IPS-20b (cell line): ENCODE data around the gene DPPA5.

Experiments
- H3K27ac ChIP-seq: one replicate; pipeline ENCODE4 v1.5.1; 2013; ENCODE audit warnings: low read length
- H3K27me3 ChIP-seq: 2 replicates; pipeline ENCODE4 v1.6.1; 2013; ENCODE audit warnings: mild to moderate bottlenecking, low read length, inconsistent platforms; ENCODE audit not compliant: insufficient read depth
- H3K36me3 ChIP-seq: 2 replicates; pipeline ENCODE4 v1.6.1; 2013; ENCODE audit warnings: low read depth, mild to moderate bottlenecking, inconsistent platforms, low read length, moderate library complexity; ENCODE audit not compliant: insufficient read depth
- H3K4me1 ChIP-seq: 2 replicates; pipeline ENCODE4 v1.6.1; 2013; ENCODE audit warnings: mild to moderate bottlenecking, control low read depth, inconsistent platforms, low read length, moderate library complexity; ENCODE audit not compliant: insufficient read depth
- H3K4me3 ChIP-seq: 2 replicates; pipeline ENCODE4 v1.5.1; 2013; ENCODE audit warnings: mild to moderate bottlenecking, low read length, inconsistent platforms
- H3K9ac ChIP-seq: 2 replicates; pipeline ENCODE4 v1.6.1; 2013; ENCODE audit warnings: low read depth, mild to moderate bottlenecking, inconsistent platforms, low read length, moderate library complexity
- H3K9me3 ChIP-seq: 2 replicates; pipeline ENCODE4 v1.6.1; 2013; ENCODE audit warnings: mild to moderate bottlenecking, low read depth, low read length, inconsistent platforms; ENCODE audit not compliant: insufficient read depth

DPPA5 gene

DNA sequence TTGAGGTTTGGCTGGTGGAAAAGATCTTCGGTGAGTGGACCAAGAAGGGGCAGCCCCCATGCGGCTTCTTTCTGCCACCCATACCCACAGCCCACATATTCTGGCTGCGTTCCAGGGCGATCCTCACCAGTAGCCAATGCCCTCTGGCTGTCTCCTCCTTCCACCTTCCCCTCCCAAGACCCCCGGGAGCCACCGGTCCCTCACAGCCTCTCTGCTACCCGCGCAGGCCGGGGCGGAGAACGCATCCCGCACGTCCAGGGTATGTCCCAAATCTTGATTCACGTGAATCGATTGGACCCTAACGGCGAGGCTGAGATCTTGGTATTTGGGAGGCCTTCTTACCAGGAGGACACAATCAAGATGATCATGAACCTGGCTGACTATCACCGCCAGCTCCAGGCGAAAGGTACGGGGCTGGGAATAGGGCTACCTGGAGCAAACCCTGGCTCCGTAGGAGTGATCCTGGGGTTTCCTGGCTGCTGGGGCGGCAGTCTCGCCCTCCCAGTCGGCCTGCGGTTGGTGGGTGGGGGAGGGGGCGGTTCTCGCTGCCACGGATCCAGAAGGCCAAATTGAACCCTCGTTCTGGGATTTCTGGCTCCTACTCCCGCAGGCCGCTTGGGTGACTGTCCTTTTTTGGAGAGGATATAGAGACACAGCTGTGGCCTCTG lies 8.9 kb upstream of the DPPA5 start:
- no peak overlapping the region for H3K27ac ChIP-seq
- no peaks in the 10 kb centered on the region for H3K9me3 ChIP-seq
- H3K4me1 ChIP-seq, result peaks cover under 1% of the 10 kb centered on the region; the same call in 1 of the 2 replicates
- no peaks in the 10 kb centered on the region for H3K27me3 ChIP-seq
- H3K4me3 ChIP-seq, result no peak overlapping the region
- H3K36me3 ChIP-seq, result no peaks in the 10 kb centered on the region
- no peak overlapping the region for H3K9ac ChIP-seq

DNA sequence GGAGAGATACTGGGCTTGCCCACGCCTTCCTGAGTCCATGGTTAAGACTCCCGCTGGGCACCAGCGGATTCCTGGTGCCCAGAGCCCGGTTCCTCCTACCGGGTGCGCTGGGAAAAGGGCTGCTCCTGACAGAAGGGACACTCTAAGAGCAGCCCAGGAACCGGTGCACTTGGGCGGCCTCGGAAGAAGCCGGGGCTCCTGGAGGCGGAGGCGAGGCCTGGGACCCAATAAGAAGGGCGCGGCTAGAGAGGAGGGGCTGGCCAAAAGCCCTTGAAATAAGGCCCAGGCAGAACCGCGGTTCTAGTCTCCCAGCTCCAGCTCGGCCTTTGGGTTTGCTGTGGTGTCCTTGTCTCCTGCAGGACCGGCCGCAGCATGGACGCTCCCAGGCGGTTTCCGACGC lies 8.3 kb upstream of the DPPA5 start, which contains the start of gene KHDC3L:
KHDC3L (plus strand) TSS at position 301 of the 400 bp plus-strand sequence; CDS start at position 373, 72 bp downstream.
- Histone ChIP-seq H3K9ac (no peak within 1 kb of the TSS), H3K9me3 (no peaks in the 10 kb centered on the region), H3K4me3 (no peak within 1 kb of the TSS), H3K27me3 (no peaks in the 10 kb centered on the region), H3K27ac (no peak within 1 kb of the TSS), H3K36me3 (no peaks in the 10 kb centered on the region), H3K4me1 (no peaks in the 10 kb centered on the region)

DNA sequence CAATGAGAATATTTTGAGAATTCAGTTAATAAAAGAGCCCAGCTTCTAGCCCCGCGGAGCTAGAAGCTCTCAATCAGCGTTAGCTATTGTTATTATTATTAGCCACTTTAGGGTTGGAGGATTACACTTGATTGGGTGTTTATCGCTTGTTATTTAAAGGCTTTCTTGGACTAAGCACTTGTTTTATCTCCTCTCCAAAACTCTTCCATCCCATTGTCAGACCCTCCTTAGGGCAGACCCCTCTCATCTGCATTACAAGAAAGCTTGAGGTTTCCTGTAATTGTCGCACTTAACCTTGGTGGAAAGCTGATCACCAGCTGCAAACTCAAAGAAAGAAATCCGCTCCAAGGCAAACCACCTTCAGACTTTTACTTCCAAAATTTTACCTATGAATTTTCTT lies 4.8 kb downstream of the DPPA5 start:
- Histone ChIP-seq H3K4me3 (peak overlapping the region; percentile 54; the same call in 1 of the 2 replicates), H3K4me1 (peaks cover 15% of the 10 kb centered on the region), H3K9ac (peak overlapping the region; percentile 68; the same call in 1 of the 2 replicates), H3K27ac (no peak overlapping the region), H3K9me3 (no peaks in the 10 kb centered on the region; the same call in 1 of the 2 replicates), H3K27me3 (no peaks in the 10 kb centered on the region), H3K36me3 (no peaks in the 10 kb centered on the region)

DNA sequence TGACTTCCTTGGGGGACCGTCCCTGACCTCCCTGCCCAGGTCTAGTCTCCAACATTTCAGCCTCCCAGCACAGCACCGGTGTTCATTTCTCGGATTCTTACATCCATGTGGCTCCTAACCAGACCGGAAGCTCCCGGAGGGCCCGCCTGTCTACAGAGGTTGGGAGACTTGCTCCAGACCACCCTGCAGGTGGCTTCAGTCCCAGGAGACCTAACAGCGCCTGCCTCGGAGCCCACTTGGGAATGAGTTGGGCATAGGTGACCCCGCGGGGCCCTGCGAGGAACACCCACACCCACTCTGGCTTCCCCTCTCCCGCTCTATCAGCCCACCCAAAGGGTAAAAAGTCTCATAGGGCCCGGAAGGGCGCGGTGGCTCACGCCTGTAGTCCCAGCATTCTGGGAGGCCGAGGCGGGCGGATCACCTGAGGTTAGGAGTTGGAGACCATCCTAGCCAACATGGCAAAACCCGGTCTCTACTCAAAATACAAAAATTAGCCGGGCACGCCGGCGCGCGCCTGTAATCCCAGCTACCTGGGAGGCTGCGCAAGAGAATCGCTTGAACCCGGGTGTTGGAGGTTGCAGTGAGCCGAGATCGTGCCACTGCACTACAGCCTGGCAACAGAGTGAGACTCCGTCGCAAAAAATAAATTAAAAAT lies 5.4 kb downstream of the DPPA5 start:
- Histone ChIP-seq H3K9ac (peak overlapping the region; percentile 48; the same call in 1 of the 2 replicates), H3K27me3 (no peaks in the 10 kb centered on the region), H3K4me1 (peaks cover 15% of the 10 kb centered on the region), H3K27ac (peak overlapping the region; percentile 54), H3K36me3 (no peaks in the 10 kb centered on the region), H3K9me3 (no peaks in the 10 kb centered on the region; the same call in 1 of the 2 replicates), H3K4me3 (no peak overlapping the region)

DNA sequence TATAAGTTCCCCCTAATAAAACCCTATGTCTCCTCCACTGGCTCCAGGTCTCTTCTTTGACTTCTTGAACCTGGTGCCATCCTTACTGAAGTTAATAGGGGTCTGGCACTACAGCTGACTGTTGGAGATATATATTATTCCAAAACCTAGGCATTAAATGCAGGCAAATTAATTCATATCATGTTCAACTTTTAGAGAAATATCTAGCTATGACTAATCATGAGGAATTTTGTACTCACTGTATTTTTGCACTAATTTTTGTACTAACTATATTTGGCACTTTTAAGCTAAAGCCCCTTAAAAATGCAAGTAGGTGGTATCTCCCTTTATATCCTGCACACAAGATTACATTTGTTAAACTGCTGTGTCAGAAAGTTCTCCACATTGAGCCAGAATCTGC lies 10.9 kb downstream of the DPPA5 start:
- no peaks in the 10 kb centered on the region for H3K27me3 ChIP-seq

DNA sequence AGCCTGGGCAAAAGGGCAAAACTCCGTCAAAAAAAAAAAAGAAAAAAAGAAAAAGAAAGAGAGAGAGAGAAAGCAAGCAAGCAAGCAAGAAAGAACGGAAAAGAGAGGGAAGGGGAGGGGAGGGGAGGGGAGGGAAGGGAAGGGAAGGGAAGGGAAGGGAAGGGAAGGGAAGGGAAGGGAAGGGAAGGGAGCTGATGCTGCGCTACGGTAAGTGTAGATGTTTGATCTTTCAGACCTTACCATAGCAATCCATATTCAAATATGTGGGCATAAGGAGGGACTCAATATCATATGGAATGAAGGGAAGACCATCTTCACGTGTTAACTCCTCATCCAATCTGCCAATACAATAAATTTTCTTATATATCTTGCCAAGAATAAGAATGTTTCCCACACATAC lies 11.9 kb downstream of the DPPA5 start:
- Histone ChIP-seq H3K9me3 (no peaks in the 10 kb centered on the region), H3K9ac (no peak overlapping the region), H3K27me3 (no peaks in the 10 kb centered on the region), H3K4me3 (no peak overlapping the region), H3K36me3 (no peaks in the 10 kb centered on the region), H3K4me1 (peaks cover 4% of the 10 kb centered on the region; the same call in 1 of the 2 replicates), H3K27ac (no peak overlapping the region)

More for the DNA sequence above, 10.9 kb downstream of the DPPA5 start:
- Histone ChIP-seq H3K9me3 (no peaks in the 10 kb centered on the region; the same call in 1 of the 2 replicates), H3K4me3 (no peak overlapping the region), H3K27ac (no peak overlapping the region), H3K36me3 (no peaks in the 10 kb centered on the region), H3K9ac (no peak overlapping the region), H3K4me1 (peaks cover 4% of the 10 kb centered on the region; the same call in 1 of the 2 replicates)

DNA sequence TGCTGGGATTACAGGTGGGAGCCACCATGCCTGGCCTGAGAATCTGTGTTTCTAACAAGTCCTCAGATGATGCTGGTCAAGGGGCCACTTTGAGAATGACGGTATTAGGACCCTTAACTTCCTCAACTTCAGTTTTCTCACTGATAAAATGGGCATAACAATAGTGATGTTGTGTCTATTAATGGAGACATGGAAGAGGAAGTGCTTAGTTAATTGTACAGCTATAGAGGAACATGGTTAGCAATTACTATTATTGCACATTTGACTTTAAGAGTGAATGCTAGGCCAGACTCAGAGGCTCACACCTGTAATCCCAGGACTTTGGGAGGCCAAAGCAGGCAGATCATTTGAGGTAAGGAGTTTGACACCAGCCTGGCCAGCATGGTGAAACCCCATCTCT lies 12.7 kb downstream of the DPPA5 start:
- H3K9ac ChIP-seq, result no peak overlapping the region
- H3K27me3 ChIP-seq, result no peaks in the 10 kb centered on the region
- H3K4me1 ChIP-seq, result peaks cover 4% of the 10 kb centered on the region; the same call in 1 of the 2 replicates
- no peaks in the 10 kb centered on the region for H3K9me3 ChIP-seq
- no peaks in the 10 kb centered on the region for H3K36me3 ChIP-seq
- H3K4me3 ChIP-seq, result no peak overlapping the region
- no peak overlapping the region for H3K27ac ChIP-seq

DNA sequence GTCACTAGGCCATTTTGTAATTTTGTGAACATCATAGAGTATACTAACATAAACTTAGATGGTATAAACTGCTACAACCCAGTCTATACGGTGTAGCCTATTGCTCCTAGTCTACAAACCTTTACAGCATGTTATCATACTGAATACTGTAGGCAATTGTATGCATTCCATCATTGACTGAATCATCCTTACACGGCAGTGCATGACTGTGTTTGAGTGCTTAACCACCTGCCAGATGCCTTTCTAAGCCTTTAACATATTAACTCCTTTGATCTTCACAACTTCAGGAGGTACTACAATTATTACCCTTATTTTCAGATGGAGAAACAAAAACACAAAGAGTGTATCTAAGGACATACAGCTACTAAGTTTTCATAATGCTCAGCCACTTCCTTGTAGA lies 14.0 kb downstream of the DPPA5 start:
- Histone ChIP-seq H3K9ac (no peak overlapping the region), H3K4me3 (no peak overlapping the region), H3K27me3 (no peaks in the 10 kb centered on the region), H3K27ac (no peak overlapping the region), H3K36me3 (no peaks in the 10 kb centered on the region), H3K9me3 (no peaks in the 10 kb centered on the region), H3K4me1 (peaks cover 4% of the 10 kb centered on the region; the same call in 1 of the 2 replicates)

DNA sequence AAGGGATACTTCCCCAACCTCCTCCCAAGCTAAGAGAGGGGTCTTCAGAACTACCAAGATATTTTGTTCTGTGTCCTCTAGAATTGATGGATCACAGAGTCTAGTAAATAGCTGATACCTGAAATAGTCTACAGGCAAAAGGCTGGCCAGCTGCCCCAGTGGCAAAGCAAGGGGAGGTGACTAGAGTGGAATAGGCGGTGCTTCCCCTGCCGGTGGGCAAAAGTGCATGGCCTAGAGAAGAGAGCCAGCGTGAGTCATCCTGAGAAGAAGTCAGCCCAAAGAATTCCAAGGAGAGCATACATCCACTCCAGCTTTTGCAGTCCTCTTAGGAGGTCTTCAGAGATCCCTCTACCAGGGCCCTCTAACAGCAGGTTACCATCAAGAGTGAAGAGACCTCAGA lies 14.7 kb downstream of the DPPA5 start:
- Histone ChIP-seq H3K36me3 (no peaks in the 10 kb centered on the region), H3K27ac (no peak overlapping the region), H3K9me3 (no peaks in the 10 kb centered on the region), H3K4me1 (peaks cover 4% of the 10 kb centered on the region; the same call in 1 of the 2 replicates), H3K4me3 (no peak overlapping the region), H3K27me3 (no peaks in the 10 kb centered on the region), H3K9ac (no peak overlapping the region)

DNA sequence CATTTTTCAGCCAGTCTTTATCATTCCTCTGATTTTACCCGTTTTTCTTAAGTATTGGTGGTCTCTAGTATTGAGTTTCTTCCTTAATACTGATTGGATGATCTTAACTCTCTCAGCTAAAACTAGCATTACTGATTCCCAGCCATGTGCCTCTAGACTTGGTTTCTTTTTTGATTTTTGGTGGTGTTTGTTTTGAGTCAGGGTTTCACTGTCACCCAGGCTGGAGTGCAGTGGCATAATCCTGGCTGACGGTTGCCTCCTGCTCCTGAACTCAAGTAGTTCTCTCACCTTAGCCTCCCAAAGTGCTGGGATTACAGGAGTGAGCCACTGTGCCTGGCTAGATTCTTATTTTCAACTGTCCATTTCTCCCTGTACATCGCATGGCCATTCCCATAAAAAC lies 24.9 kb downstream of the DPPA5 start:
- Histone ChIP-seq H3K4me3 (no peak overlapping the region), H3K27me3 (no peaks in the 10 kb centered on the region), H3K36me3 (no peaks in the 10 kb centered on the region), H3K9me3 (no peaks in the 10 kb centered on the region), H3K9ac (no peak overlapping the region), H3K4me1 (no peaks in the 10 kb centered on the region), H3K27ac (no peak overlapping the region)

DNA sequence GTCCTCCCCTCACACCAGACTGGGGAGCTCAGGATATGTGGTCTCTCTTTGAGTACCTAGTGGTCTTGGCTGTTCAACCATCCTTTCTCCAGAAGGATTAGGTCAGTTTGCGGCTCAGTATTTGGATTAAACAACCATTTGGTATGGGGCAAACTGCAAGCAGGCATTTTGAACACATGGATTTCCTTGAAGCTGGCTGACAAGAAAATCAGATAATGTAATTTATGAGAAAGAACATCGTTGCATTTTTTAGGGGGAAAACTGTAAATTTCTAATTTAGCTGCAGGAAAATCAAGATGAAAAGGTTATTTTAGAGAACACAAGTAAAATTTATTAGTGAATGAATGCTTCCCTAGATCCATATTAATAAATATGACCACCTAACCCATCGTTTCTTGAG lies 25.3 kb downstream of the DPPA5 start:
- Histone ChIP-seq H3K4me1 (no peaks in the 10 kb centered on the region), H3K36me3 (no peaks in the 10 kb centered on the region), H3K27ac (no peak overlapping the region), H3K9ac (no peak overlapping the region), H3K9me3 (no peaks in the 10 kb centered on the region), H3K4me3 (no peak overlapping the region), H3K27me3 (no peaks in the 10 kb centered on the region)

DNA sequence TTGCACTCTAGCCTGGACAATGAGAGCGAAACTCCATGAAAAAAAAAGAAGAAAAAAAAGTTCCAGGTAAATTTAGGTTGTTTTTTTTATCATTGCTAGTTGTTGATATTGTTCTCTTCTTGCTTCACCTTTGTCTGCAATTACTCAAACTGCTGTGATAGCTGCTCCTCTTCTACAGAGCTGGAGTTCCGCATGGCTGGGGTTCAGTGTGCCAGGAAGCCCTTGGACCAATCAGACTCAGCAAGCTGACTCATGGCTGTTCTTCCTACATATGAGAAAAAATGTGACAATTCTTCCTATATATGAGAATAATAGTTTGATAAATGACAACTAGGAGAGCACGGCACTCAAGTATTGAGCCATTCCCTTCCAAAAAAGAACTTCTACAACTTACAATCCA lies 28.4 kb downstream of the DPPA5 start:
- Histone ChIP-seq H3K4me1 (no peaks in the 10 kb centered on the region), H3K36me3 (no peaks in the 10 kb centered on the region), H3K27ac (no peak overlapping the region), H3K27me3 (no peaks in the 10 kb centered on the region), H3K9ac (no peak overlapping the region), H3K9me3 (no peaks in the 10 kb centered on the region), H3K4me3 (no peak overlapping the region)
